Uterus (tissue), 2 donors: ENCODE results near the gene MCM10.

Experiments
- CTCF ChIP-seq, 4 experiments: fragments of 200-600 bp in 2 of 4; fragments of 450-650 bp in 2 of 4; sonication (generic) in 2 of 4; IDR thresholded peaks; one replicate each; pipeline ENCODE4 v1.5.1; 2016 to 2019; ENCODE audit warnings: antibody characterized with exemption in 4 of 4, mild to moderate bottlenecking in 2 of 4, moderate library complexity in 1 of 4
- POLR2A ChIP-seq, 2 donors: fragments of 450-650 bp; IDR thresholded peaks; one replicate each; pipeline ENCODE4 v1.6.1; 2016; ENCODE audit warnings: antibody characterized with exemption in 2 of 2, mild to moderate bottlenecking in 1 of 2, moderate library complexity in 1 of 2

- TF ChIP-seq CTCF (IDR thresholded peaks at IDR 0.05): no peak
- TF ChIP-seq POLR2A (IDR thresholded peaks at IDR 0.05): no peak
Measured at GRCh38 chr10:13183625-13184024, 22.3 kb downstream of the MCM10 start.
